B cell (primary cell): ENCODE data around the gene CAMTA1.

Experiments used
- EZH2 ChIP-seq: IDR thresholded peaks from 2 replicates; pipeline ENCODE4 v1.6.1; 2012; ENCODE audit warnings: borderline replicate concordance, low read depth, mild to moderate bottlenecking, moderate library complexity, low read length; ENCODE audit not compliant: insufficient read depth, poor library complexity, severe bottlenecking
- TF ChIP-seq, protein P1 (sequence below): fragments of 200-600 bp; IDR thresholded peaks from one replicate; pipeline ENCODE4 v1.8.0; 2022; ENCODE audit warnings: antibody characterized with exemption, mild to moderate bottlenecking

DNA sequence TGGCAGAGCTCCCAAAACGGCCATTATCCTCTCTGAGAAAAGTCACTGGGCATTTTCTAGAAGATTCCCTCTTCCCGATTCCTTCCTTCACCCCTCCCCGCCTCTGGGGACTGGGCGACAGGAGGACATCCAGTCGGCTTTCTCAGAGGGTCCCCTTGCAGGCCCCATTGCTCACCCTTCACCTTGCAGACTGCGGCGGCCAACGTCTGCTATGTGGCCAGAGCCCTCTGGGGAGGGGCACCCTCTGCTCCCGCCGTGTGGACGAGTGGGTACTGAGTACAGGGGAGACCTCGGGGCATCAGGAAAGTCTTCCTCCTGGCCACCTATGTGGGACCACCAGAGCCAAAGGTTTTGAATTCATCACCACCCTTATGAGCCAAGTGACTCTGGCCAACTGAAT, 692.3 kb downstream of the CAMTA1 start:
- TF ChIP-seq, protein P1, sequence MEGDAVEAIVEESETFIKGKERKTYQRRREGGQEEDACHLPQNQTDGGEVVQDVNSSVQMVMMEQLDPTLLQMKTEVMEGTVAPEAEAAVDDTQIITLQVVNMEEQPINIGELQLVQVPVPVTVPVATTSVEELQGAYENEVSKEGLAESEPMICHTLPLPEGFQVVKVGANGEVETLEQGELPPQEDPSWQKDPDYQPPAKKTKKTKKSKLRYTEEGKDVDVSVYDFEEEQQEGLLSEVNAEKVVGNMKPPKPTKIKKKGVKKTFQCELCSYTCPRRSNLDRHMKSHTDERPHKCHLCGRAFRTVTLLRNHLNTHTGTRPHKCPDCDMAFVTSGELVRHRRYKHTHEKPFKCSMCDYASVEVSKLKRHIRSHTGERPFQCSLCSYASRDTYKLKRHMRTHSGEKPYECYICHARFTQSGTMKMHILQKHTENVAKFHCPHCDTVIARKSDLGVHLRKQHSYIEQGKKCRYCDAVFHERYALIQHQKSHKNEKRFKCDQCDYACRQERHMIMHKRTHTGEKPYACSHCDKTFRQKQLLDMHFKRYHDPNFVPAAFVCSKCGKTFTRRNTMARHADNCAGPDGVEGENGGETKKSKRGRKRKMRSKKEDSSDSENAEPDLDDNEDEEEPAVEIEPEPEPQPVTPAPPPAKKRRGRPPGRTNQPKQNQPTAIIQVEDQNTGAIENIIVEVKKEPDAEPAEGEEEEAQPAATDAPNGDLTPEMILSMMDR = no peak
- TF ChIP-seq EZH2 = no peak
